ENCODE measurements around the gene GMNN.

DNA sequence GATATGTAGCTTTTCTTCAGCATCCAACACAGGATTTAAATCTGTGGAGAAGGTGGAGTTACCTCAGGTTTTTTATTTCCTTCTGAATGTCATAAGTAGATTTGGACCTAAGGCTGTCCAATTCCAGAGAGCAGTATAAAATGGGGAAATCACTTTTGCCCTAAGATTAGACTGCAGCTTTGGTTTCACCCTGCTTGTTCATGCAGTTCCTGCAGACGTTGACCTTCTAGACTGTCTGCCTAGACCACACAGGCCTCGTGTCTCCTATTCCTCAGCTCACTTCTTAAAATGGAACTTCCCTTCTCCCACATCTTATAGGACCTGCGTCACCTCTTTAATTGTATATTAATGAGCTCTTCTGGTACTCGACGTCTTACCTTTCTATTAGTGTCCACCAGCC, 29.8 kb upstream of the GMNN start:
- TF ChIP-seq, protein P1, sequence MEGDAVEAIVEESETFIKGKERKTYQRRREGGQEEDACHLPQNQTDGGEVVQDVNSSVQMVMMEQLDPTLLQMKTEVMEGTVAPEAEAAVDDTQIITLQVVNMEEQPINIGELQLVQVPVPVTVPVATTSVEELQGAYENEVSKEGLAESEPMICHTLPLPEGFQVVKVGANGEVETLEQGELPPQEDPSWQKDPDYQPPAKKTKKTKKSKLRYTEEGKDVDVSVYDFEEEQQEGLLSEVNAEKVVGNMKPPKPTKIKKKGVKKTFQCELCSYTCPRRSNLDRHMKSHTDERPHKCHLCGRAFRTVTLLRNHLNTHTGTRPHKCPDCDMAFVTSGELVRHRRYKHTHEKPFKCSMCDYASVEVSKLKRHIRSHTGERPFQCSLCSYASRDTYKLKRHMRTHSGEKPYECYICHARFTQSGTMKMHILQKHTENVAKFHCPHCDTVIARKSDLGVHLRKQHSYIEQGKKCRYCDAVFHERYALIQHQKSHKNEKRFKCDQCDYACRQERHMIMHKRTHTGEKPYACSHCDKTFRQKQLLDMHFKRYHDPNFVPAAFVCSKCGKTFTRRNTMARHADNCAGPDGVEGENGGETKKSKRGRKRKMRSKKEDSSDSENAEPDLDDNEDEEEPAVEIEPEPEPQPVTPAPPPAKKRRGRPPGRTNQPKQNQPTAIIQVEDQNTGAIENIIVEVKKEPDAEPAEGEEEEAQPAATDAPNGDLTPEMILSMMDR (conservative IDR thresholded peaks at IDR 0.05; ENCODE audit: low read depth, low read length) = no peak
- TF ChIP-seq EZH2 (IDR thresholded peaks at IDR 0.05; ENCODE audit: borderline replicate concordance, low read depth, low read length, poor library complexity, severe bottlenecking) = no peak
